Brain pericyte (primary cell): ENCODE results near the gene TRIM36.

Source experiments
- DNase-seq: peaks from one replicate; pipeline ENCODE4 v3.0.0-alpha.2; 2012; ENCODE audit warnings: low read depth, low spot score

TRIM36 gene, protein sequence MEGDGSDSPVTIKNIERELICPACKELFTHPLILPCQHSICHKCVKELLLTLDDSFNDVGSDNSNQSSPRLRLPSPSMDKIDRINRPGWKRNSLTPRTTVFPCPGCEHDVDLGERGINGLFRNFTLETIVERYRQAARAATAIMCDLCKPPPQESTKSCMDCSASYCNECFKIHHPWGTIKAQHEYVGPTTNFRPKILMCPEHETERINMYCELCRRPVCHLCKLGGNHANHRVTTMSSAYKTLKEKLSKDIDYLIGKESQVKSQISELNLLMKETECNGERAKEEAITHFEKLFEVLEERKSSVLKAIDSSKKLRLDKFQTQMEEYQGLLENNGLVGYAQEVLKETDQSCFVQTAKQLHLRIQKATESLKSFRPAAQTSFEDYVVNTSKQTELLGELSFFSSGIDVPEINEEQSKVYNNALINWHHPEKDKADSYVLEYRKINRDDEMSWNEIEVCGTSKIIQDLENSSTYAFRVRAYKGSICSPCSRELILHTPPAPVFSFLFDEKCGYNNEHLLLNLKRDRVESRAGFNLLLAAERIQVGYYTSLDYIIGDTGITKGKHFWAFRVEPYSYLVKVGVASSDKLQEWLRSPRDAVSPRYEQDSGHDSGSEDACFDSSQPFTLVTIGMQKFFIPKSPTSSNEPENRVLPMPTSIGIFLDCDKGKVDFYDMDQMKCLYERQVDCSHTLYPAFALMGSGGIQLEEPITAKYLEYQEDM

DNA sequence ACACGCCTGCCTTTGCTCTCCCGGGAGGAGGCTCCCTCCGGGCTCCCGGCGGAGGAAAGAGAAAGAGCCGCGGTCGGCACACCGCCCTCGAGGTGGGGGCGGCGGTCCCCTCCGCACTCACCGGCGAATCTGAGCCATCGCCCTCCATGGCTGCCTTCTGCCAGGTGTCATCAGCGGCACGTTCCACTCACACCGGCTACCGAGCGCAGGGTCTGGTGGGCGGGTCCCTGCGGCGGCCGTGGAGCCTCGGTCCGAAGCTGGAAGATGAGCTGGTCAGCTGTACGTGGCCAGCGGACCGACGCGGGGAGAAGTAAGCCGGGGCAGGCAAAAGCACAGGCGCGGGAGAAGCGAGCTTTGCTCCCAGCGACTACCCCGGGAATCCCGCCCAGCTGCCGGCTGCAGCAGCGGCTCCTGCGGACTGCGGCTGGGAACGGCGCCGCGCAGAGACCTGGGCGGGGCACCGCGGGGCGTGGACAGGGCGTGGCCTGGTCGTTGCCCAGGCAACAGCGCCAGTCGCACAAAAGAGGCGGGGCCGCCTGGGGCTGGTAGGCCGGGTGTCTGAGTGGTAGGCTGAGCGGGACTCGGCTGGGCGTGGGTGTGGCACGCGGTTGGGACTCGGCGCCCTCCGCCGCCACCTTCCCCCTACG, at the start of gene TRIM36:
Gene TRIM36 (minus strand): TSS at position 422 of the 647 bp plus-strand sequence. CDS start 274 bp downstream, at position 148.
- peak; percentile 66 for DNase-seq

DNA sequence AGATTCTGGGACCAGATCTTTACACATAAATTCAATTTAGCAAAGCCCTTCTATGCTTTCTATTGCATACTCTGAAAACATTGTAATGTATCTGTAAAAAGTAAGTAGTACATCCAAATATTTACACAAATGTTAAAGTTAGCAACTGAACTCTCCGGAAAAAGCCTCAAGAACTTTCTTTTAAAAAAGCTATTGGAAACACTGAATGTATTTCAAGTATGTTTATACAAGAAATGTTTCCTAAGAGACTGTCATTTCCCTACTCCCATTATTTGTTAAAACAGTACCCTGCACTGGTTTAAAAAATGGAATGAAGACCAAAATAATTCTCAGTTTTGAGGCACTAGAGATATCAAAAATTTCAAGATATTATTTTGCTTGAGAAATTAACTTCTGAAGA, 44.8 kb upstream of the TRIM36 start:
- no peak for DNase-seq

DNA sequence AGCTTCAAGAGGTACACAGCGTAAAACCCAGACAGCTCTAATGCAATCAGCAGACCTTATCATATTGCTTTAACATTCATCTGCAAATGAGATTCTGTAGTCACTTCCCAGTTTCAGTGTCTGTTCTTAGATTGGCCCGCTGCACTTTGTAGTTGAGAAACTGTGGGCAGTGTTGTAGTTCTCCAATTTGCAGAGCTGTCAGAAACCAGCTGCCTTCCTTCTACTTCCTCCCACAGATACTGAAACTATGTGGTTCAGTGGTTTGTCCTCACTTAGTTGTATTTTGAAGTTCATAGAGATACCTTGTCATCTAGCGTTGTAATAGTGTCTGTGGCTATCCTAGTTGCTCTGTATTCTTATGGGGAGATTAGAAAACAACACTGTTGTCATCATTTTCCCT, 39.6 kb upstream of the TRIM36 start:
- no peak for DNase-seq

DNA sequence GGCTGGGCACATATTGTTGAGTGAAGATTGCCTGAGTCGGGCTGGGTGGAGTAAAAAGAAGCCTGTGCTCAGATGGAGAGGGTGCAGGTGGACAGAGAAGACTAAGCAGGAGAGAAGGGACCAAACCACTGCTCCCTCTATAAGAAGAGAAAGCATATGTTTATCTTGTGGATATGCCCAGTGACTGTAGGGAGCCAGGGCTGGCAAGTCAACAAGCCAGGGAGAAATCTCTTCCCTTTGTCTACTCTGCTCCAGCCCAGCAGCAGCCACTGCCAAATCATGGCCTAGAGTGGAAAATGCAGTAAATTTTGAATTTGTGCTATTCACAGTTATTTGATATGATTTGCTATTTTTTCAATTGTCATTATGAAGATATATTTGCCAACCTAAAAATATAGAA, 33.2 kb upstream of the TRIM36 start:
- DNase-seq = no peak

DNA sequence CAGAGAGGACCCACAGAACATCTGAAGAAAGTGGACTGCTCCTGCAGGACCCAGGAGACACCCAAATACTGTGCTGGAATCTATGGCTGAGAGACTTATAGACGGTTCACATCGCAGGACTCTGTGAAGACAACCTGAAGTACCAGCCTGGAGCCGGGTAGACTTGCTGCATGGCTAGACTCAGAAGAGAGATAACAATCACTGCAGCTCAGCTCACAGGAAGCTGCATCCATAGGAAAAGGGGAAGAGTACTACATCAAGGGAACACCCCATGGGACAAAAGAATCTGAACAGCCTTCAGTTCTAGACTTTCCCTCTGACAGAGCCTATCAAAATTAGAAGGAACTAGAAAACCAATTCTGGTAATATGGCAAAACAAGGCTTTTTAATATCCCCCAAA, 26.5 kb upstream of the TRIM36 start:
- no peak for DNase-seq

DNA sequence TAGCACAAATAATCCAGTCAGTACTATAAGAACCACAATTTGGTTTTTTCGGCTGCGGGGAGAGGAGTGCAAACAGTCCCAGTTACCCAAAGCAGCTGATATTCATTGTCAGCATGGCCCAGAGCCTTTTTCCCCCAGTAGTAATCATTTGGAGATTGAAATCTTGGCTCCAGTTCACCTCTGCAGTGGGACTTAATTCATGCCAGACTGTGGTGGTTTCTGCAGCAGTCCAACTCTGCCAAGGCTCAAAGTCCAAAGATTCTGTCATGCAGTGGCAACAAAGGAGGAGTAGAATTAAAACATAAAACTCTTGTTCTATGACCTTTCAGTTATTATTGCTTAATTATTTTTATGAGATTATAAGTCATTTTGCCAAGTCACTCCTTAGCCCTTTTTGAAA, 25.0 kb upstream of the TRIM36 start:
- no peak for DNase-seq

DNA sequence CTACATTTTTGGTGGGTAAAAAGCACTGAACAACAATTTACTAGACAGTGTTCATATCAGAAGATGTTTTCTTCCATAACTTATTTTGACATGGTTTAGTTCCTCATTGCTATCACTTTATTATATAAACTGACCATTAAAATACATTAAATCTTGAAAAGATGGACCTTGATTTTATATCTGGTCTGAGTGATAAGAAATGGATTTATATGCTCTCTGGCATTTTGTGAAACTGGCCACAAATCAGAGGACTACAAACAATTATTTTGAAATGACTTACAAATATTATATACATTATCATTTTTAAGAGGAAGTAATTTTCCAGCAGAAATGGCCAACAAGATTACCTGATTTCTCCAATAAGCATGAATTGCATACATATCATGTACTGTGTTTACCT, 23.6 kb upstream of the TRIM36 start:
- no peak for DNase-seq

DNA sequence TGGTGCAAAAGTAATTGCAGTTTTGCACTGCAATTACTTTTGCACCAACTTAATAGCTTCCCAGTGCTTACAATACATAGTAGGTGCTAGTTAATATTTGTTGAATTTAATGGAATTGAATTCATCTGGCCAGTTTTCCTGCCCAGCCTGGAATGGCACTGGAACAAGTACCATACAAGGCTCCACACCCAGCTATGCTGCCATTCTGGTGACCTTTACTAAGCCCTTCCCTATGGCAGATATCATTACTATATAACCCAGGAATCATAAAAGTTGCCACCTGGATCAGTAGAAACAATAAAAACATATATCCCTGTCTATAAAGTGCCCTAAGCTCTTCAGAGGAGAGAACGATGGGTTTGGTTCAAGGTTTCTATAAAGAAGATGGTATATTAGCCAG, 22.4 kb upstream of the TRIM36 start:
- DNase-seq = no peak

DNA sequence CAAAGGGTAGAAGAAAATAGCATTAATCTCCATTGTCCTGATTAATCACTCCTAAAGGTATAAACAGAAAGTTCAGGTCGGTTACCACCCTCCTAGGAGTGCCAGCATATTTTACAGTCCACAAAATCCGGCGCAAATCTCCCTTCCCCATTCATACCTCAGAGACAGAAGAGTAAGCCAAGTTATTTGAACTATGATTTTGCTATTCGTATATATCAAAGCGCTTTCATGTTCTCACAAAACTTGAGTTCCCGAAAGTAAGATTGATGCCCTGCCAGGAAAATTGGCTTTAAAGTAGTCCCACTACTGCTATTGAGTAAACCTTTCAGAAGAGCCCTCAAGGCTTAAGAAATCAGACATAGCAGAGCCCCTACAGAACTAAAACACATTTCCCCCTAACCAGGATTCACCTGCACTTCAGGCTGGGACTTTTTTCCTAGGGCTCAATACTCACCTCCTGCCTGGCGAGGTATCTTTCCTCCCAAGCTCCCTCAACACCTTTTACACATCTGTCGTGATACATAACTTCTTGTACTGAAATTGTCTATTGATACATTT, 21.8 kb upstream of the TRIM36 start:
- DNase-seq = no peak

DNA sequence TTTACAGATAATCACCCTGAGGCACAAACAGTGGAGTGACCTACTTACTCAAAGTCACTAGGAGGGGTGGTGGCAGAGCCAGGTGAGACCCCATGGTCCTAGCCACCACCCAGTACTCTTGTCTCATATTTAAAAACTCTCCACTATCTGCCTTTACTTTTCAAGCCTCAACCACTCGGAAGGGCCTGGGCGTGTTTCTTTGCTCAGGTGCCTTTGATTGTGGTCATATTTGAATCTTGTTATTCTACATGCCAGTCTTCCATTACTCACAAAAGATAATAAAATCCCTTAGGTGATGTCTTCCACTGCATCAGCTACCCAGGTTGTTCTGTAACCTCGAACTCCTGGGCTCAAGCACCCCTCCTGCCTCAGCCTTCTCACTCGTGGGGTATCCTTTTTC, 20.7 kb upstream of the TRIM36 start:
- DNase-seq = no peak

DNA sequence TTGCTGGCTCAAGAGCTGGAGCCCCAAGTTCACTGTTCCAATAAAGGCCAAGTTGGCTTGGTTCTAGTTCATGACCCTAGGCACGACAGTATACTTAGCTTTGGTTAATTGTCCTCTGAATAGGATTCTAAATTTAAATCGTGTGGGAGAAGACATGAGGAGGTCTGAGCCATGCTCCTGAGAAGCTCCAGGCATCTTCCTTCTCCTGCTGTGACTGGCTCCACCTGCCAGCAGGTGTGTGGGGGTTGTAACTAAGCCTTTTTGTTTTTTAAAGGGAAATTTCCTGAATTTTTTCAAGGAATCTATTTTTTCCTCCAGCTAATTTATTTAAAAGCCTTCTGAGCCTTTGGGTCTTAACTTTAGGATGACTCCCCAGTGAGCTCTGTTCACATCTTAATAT, 20.2 kb upstream of the TRIM36 start:
- no peak for DNase-seq

DNA sequence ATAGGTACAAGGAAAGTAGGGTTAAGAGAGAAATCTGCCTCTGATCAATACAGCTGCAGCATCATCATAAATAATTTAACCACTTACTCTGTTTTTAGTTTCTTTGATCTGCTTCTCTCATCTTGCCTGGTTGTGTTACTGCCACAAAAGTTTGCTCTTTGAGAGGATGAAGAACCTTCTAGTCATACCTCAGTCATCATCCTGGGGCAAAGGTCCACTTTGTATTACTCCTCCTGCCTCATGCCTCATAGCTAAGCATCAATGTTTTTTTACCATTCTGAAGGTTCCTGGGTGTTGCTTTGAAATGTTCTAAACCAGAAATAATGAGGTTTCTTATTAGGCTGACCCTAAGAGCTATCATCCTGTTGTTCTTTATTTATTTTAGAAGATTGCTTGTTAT, 17.1 kb upstream of the TRIM36 start:
- DNase-seq = no peak

DNA sequence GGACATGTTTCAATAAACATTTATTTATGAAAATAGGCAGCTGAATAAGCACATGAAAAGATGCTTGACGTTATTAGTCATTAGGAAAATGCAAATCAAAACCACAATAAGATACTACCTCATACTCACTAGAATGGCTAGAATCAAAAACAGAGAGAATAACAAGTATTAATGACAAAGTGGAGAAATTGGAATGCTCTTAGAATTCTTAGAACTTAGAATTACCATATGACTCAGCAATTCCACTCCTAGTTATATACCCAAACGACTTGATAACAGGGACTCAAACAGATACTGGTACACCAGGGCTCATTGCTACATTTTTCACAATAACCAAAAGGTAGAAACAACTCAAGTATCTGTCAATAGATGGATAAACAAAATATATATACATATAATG, 15.1 kb upstream of the TRIM36 start:
- no peak for DNase-seq

DNA sequence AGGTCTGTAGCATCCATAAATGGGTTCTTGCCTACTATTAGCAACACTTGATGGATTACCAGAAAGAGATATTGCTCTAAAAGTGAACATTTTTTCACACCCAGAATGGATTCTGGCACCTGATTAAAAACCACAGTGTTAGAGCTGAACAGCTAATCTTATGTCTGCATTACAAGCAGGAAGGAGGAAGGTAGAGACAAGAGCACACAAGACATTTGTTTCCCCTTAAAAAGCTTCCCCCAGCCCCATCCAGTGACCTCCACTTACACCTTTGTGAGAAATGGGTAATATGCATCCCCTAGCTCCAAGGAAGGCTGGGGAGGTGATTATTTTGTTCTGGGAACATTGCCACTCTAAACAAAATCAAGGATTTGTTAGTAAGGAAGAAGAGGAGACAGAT, 12.0 kb upstream of the TRIM36 start:
- no peak for DNase-seq

DNA sequence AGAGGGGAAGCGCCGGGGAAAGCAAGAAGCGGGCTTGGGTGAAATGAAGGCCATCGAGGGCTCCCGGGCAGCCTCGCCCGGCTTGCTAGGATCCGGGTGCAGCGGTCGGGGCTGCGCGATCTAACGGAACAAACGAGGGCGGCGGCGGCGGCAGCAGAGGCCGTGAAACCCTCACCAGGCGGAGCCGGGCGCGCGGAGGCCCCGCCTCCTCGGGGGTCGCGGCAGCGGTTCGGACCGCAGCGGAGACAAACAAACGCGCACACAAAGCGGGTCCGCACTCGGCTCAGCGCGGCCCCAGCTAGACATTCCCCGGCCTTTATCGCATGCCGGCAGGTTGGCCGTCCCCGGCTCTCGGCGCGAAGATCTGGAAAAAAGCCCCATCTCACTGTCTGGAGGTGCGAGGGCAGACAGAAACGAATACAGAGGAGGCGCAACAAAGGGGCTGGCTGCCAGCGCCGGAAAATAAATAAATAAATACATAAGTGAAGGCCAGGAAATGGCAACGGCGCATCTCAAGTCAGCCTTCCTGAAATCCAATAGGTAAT, 10.5 kb upstream of the TRIM36 start:
- no peak for DNase-seq

DNA sequence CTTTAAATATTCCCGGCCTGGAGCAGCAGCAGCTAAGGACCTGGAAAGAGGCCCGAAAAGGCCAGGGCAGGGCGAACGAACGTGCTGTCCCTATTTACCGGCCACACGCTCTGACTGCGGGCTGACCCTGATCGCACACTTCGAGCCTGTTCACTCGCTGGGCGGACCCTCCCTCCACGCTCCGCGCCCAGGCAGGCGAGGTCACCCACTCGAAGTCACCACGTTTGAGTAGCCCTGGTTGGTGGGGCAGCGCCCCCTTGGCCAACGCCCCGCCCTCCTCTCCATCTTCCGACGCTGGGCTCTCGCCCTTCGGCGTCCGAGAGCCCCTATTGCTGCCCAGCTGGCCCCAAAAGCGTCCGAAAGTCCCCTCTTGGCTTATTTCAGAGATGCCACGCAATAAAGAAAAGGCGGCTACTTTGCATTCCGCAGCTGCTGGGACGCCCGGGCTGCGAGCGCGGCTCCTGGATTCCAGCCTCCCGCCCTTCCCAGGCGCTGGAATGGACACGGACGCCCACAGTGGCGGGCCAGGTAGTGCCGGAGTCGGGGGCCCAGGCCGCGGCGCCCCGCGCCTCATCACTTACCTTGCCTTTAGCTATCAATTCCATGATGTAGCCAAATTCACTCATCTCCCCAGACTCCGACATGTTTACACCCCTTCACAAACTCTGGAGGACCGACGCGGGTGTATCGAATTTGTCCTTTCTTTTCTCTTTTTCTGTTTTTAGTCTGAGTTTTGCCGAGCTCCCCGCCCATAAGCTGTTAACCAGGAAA, 9.9 kb upstream of the TRIM36 start:
- DNase-seq = no peak

DNA sequence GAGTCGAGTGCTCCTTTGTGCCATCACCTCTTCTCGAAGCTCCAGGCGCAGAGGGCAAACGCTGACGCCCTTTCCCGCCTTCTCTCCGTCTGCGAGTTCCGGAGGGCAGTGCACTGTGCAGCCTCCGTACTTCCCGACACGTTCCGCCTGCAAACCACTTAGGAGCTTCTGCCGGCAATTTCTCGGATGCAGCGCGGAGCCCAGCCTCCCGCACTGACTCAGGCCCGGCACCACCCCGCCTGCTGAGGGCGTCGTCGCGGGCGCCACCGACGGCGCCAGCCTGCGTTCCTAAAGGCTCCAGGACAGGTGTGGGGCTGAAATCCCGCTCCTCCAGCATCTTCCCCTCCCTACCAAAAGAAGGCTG, 9.3 kb upstream of the TRIM36 start:
- no peak for DNase-seq

DNA sequence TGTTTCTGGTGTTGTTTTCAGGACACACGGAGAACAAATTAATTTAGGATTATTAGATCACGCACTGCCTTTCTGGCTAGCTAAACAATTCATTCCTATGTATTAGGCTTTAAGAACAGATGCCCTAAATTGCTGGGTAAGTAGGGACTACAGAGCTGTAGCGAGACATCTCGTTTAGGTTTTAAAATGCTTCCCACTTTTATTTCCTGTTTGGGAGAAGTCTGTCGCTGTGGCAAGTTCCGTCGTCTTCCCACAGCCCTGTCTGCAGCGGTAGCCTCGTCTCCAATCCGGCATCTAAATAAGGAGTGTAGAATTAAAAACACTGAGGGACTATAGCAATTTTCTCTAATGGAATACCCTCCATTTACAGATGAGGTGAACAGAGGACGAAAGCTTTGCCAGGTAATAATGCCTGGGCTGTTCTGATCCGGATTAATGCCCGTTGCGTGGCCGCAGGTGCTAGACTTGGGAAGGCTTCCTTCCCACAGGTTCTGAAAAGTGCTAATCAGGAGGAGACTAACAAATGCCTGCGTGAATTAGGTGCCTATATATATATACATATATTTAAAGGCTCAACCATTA, 1.3 kb upstream of the TRIM36 start:
- DNase-seq = no peak

DNA sequence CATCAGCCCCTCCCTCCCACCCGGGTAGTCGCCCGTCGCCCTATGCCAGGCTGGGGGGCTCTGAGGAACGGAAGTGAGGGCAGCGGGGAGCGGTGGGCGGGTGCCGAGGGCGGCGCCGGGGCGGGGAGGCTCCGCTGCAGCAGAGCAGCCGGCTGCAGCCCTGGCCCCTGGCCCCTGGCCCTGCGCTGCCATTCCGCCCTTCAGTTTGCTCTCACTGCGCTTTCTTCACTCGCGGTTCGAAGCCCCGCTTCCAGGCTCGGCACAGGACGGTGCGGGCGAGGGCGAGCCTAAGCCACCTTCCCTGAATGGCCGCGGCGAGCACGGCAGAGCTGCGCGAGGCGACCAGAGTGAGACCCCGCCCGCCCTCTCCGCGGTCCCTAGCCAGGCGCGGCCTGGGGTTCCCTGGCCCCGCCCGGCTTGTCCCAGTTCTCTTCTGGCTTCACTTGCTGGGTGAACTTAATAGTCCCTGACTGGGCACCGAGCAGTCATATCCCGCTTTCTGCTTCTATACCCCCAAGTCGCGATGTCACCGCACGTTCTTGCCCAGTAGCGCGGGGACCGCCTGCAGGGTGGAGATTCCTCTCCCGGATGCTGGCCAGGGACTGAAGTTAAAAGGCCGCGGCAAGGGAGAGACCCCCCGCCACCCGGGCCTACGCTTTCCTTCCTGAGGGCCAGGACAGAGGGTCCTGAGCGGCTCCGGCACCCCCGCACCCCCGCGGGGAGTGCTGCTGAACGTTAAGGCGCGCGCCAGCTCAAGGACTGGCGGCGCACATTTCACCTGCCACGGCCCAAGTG, 623 bp upstream of the TRIM36 start:
- no peak for DNase-seq

DNA sequence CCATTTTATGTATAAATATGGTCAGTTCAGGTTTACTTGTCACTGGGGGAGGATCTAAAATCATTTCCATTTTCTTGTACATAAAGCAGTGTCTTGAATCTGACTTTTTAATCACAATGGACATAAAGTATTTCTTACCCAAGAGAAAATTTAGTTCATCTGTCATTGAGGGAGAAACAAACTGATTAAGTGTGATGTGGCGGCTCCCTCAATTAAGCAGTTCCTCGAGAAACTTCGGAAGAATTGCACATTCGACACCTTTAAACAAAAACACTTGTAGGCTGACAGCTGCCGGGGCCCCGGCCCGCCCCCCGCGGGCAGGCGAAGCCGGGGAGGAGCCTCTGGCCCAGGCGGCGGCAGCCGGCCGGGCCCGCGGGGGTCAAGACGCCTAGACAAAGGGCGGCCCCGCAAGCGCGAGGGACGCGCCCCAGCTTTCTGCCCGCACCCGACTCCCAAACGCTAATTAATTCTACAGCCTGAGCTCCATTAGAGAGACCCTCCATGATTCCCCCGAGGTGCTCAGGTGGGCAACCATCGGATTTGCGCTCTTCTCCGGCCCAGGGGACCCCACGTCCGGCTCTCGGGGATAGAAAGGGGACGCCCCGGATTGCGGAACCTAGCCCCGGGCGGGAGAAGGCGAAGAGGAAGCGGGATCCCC, 750 bp downstream of the TRIM36 start:
- DNase-seq = no peak
